Measurements from ENCODE around the gene IRGQ.

DNA sequence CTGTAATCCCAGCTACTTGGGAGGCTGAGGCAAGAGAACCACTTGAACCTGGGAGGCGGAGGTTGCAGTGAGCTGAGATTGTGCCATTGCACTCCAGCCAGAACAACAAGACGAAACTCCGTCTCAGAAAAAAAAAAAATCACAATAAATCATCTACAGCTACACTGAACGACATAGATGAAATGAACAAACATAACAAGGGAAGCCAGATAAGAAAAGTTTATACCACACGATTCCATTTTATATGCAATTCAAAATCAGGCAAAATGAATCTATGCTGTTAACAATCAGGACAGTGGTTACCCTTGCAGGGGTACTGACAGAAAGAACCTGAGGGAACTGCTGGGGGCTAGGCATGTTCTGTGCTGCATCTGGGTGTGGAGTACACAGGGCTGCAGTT is 26.3 kb downstream of the IRGQ start:
- TF ChIP-seq, protein P1, sequence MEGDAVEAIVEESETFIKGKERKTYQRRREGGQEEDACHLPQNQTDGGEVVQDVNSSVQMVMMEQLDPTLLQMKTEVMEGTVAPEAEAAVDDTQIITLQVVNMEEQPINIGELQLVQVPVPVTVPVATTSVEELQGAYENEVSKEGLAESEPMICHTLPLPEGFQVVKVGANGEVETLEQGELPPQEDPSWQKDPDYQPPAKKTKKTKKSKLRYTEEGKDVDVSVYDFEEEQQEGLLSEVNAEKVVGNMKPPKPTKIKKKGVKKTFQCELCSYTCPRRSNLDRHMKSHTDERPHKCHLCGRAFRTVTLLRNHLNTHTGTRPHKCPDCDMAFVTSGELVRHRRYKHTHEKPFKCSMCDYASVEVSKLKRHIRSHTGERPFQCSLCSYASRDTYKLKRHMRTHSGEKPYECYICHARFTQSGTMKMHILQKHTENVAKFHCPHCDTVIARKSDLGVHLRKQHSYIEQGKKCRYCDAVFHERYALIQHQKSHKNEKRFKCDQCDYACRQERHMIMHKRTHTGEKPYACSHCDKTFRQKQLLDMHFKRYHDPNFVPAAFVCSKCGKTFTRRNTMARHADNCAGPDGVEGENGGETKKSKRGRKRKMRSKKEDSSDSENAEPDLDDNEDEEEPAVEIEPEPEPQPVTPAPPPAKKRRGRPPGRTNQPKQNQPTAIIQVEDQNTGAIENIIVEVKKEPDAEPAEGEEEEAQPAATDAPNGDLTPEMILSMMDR (IDR thresholded peaks at IDR 0.05) = no peak
- TF ChIP-seq POLR2A (IDR thresholded peaks at IDR 0.05) = no peak
